Stimulated activated CD4-positive, alpha-beta T cell treated with anti-CD3 and anti-CD28 coated beads, Interleukin-2, amount 100 ng/mL, for 24 hours (primary cell): ENCODE measurements around the gene CACNA1B.

Experiments
- DNase-seq, 2 donors: peaks; one replicate each; pipeline ENCODE4 v3.0.0-alpha.2; 2020

Gene CACNA1B

GRCh38 chr9:138043411-138044345 is 166.1 kb downstream of the CACNA1B start:
- DNase-seq = no peak

- DNase-seq = no peak
Observed at GRCh38 chr9:138044485-138045383, 167.2 kb downstream of the CACNA1B start.

GRCh38 chr9:138045541-138046490 is 168.2 kb downstream of the CACNA1B start:
- DNase-seq = no peak

- no peak for DNase-seq
Observed at GRCh38 chr9:138046641-138047301, 169.2 kb downstream of the CACNA1B start.

GRCh38 chr9:138047469-138048040 is 170.0 kb downstream of the CACNA1B start:
- no peak for DNase-seq

GRCh38 chr9:138048184-138048583 is 170.6 kb downstream of the CACNA1B start:
- DNase-seq = no peak

- DNase-seq = no peak
Observed at GRCh38 chr9:138049085-138049778, 171.7 kb downstream of the CACNA1B start.

- no peak for DNase-seq
Observed at GRCh38 chr9:138049779-138050471, 172.3 kb downstream of the CACNA1B start.

- no peak for DNase-seq
Observed at GRCh38 chr9:138050472-138051330, 173.1 kb downstream of the CACNA1B start.

- no peak for DNase-seq
Observed at GRCh38 chr9:138051586-138052321, 174.2 kb downstream of the CACNA1B start.

GRCh38 chr9:138052322-138052615 is 174.7 kb downstream of the CACNA1B start:
- no peak for DNase-seq

GRCh38 chr9:138052635-138053320 is 175.2 kb downstream of the CACNA1B start:
- DNase-seq = no peak

- DNase-seq = peak in 1 of 2 donors; percentile 19
Observed at GRCh38 chr9:138053321-138053868, 175.8 kb downstream of the CACNA1B start.

GRCh38 chr9:138053996-138054752 is 176.6 kb downstream of the CACNA1B start:
- no peak for DNase-seq

- DNase-seq = no peak
Observed at GRCh38 chr9:138057726-138058125, 180.1 kb downstream of the CACNA1B start.

- no peak for DNase-seq
Observed at GRCh38 chr9:138058181-138058580, 180.6 kb downstream of the CACNA1B start.

- no peak for DNase-seq
Observed at GRCh38 chr9:138059196-138059595, 181.6 kb downstream of the CACNA1B start.
